Activated CD4-positive, alpha-beta memory T cell treated with anti-CD3 and anti-CD28 coated beads for 36 hours (primary cell): ENCODE results near the gene APBB3. TPM values are rescaled to one million over a fixed set of nuclear protein-coding genes. Genes with fewer than 3 reads are reported as not detected.

Source experiments
- CTCF ChIA-PET: fragments of 350-600 bp; sonication (Branson Sonifier 250); formaldehyde crosslinking; loops from one replicate; lab custom pipeline; 2021; ENCODE audit warnings: antibody characterized with exemption, inconsistent platforms; lab: Charles Lee
- POLR2A ChIA-PET: fragments of 350-600 bp; sonication (Branson Sonifier 250); formaldehyde crosslinking; loops from one replicate; lab custom pipeline; 2021; ENCODE audit warnings: antibody characterized with exemption; lab: Charles Lee
- DNase-seq: peaks from one replicate; pipeline ENCODE4 v3.0.0-alpha.2; 2020
- H3K27ac Mint-ChIP-seq: one replicate; pipeline ENCODE4 v1.8.0; 2021; ENCODE audit warnings: mixed read lengths
- H3K27me3 Mint-ChIP-seq: one replicate; pipeline ENCODE4 v1.8.0; 2021; ENCODE audit warnings: mixed read lengths
- H3K36me3 Mint-ChIP-seq: one replicate; pipeline ENCODE4 v1.8.0; 2021; ENCODE audit warnings: mixed read lengths
- H3K4me1 Mint-ChIP-seq: one replicate; pipeline ENCODE4 v1.8.0; 2021; ENCODE audit warnings: low read depth, mixed read lengths
- H3K4me3 Mint-ChIP-seq: one replicate; pipeline ENCODE4 v1.8.0; 2021; ENCODE audit warnings: mild to moderate bottlenecking, mixed read lengths
- H3K9me3 Mint-ChIP-seq: one replicate; pipeline ENCODE4 v1.8.0; 2021; ENCODE audit warnings: mixed read lengths
- intact Hi-C: fragments of 100-400 bp; cut with micrococcal nuclease; formaldehyde crosslinking; loops from one replicate; pipeline ENCODE4 v1.15.1; 2023
- total RNA-seq, 2 experiments: library from RNA; stranded (reverse); gene quantifications; one replicate each; pipeline ENCODE4 v1.2.3, GENCODE V29; 2021

Gene APBB3
- total RNA-seq, 2 experiments from 2014 or later, result 16.3 to 16.8 TPM

- ChIA-PET CTCF (no interaction called here), POLR2A (interaction anchor here (0.6 to 1.3 kb wide), 2 partner anchors 96 to 459 kb away, joined by 3 to 7 read pairs; partner anchors contain the start of genes IK and NDUFA2)
- Mint-ChIP-seq H3K36me3 (peaks cover 43% of the 10 kb centered on the region), H3K27ac (peak overlapping the region; percentile 73), H3K4me1 (peaks cover 81% of the 10 kb centered on the region), H3K27me3 (no peaks in the 10 kb centered on the region), H3K9me3 (no peaks in the 10 kb centered on the region), H3K4me3 (no peak overlapping the region)
- no peak for DNase-seq
- intact Hi-C loops, result loop anchor here (10.0 kb wide), 1 partner anchor 447 kb away; no protein-coding TSS in a partner anchor
Measured at GRCh38 chr5:140551872-140552271, 12.5 kb downstream of the APBB3 start.

DNA sequence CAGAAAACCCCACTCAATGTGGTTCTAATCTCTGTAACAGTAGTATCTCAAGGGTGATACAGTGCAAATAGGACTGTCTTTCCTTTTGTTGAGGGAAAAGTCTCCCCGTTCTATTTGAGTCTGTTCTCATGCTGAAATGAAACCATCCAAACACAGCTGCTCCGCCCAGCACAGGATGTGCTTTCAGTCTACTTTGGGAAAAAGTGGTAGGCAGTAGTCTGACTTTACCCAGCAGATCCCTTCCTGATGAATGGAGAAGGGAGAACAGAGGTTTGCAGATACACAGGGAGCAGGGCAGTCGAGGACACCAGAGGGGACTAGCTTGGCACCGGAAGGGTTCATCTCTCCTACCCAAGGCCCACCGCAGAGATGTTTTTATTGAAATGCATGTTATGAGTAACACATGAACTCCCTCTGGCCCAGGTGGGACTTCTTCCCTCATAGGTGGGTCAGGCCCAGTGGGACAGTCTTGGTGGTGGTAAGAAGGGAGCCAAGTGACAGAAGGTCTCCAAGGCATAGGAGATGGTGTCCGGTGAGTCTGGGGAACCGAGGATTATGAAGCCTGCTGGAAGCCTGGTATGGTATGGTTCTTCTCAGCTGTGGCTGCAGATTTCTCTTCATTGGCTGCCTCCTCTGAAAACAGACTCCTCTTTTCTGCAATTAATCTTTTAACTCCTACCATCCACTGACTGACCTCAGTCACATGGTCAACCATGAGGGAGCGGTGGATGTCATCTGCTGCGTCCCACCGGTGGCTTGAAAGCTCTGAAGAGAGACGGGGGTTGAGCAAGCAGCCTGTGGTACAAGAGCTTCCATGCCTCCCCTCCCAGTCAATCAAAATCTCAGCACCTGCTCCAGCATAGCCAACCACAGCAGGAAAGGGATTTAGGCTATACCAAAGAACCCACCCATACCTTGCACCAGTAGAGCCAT is 14.0 kb downstream of the APBB3 start:
- Mint-ChIP-seq H3K4me3 (no peak overlapping the region), H3K4me1 (peaks cover 71% of the 10 kb centered on the region), H3K27me3 (no peaks in the 10 kb centered on the region), H3K36me3 (peaks cover 33% of the 10 kb centered on the region), H3K27ac (peak overlapping the region; percentile 73), H3K9me3 (no peaks in the 10 kb centered on the region)
- no peak for DNase-seq
- POLR2A ChIA-PET, result interaction anchor here (0.7 to 1.7 kb wide), 2 partner anchors 13 to 97 kb away, joined by 4 to 5 read pairs; partner anchors contain the start of genes IK and NDUFA2
- CTCF ChIA-PET, result no interaction called here
- intact Hi-C loops, result loop anchor here (10.0 kb wide), 1 partner anchor 446 kb away; no protein-coding TSS in a partner anchor

GRCh38 chr5:140549237-140550144 is 14.9 kb downstream of the APBB3 start:
- peaks cover 36% of the 10 kb centered on the region for H3K36me3 Mint-ChIP-seq
- H3K4me1 Mint-ChIP-seq, result peaks cover 62% of the 10 kb centered on the region
- H3K9me3 Mint-ChIP-seq, result no peaks in the 10 kb centered on the region
- ChIA-PET POLR2A (interaction anchor here (1.7 to 2.8 kb wide), 2 partner anchors 98 to 148 kb away, joined by 4 to 10 read pairs; partner anchors contain the start of genes ANKHD1, IK and NDUFA2), CTCF (interaction anchor here (2.4 to 3.6 kb wide), 2 partner anchors 15 to 85 kb away, joined by 17 to 24 read pairs; partner anchors contain the start of genes APBB3 and SLC35A4)
- H3K4me3 Mint-ChIP-seq, result no peak overlapping the region
- H3K27me3 Mint-ChIP-seq, result no peaks in the 10 kb centered on the region
- intact Hi-C loops, result loop anchor here (10.0 kb wide), 1 partner anchor 445 kb away; no protein-coding TSS in a partner anchor
- DNase-seq, result no peak
- H3K27ac Mint-ChIP-seq, result peak overlapping the region; percentile 56

GRCh38 chr5:140548791-140549190 is 15.6 kb downstream of the APBB3 start:
- Mint-ChIP-seq H3K4me3 (peak overlapping the region; percentile 17), H3K9me3 (no peaks in the 10 kb centered on the region), H3K36me3 (peaks cover 35% of the 10 kb centered on the region), H3K27me3 (no peaks in the 10 kb centered on the region), H3K27ac (peak overlapping the region; percentile 90), H3K4me1 (peaks cover 55% of the 10 kb centered on the region)
- DNase-seq, result no peak
- CTCF ChIA-PET, result interaction anchor here (1.3 to 3.6 kb wide), 6 partner anchors 9 to 185 kb away, joined by 3 to 24 read pairs (median 11); partner anchors contain the start of genes APBB3, SLC35A4, SRA1 and ZMAT2
- POLR2A ChIA-PET, result interaction anchor here (2.8 to 3.3 kb wide), 2 partner anchors 9 to 147 kb away, joined by 10 to 15 read pairs; partner anchors contain the start of genes ANKHD1 and SRA1
- intact Hi-C loops, result no loop called here

DNA sequence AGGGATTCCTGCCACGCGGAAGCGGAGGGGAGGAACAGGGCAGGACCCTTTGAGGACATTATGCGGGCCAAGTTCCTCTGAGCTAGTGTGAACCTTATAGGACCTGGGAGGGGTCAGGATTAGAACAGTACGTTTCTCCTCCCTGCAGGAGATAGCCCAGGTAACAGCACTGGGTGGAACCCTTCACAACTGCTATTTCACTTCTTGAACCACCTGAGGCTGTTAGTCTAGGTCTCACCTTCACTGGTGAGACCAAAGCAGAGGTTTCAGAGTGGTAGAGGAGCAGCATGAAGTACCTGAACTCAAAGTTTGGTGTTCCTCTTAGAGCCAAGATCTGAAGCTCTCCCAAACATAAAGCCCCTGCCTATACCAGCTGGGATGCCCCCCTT is 16.1 kb downstream of the APBB3 start:
- Mint-ChIP-seq H3K27me3 (no peaks in the 10 kb centered on the region), H3K4me3 (peak overlapping the region; percentile 76), H3K27ac (peak overlapping the region; percentile 90), H3K9me3 (no peaks in the 10 kb centered on the region), H3K4me1 (peaks cover 50% of the 10 kb centered on the region), H3K36me3 (peaks cover 34% of the 10 kb centered on the region)
- ChIA-PET CTCF (interaction anchor here (1.0 to 3.6 kb wide), 10 partner anchors 8 to 189 kb away, joined by 3 to 24 read pairs (median 6); partner anchors contain the start of genes APBB3, SLC35A4, SRA1 and ZMAT2), POLR2A (interaction anchor here (1.4 to 3.3 kb wide), 6 partner anchors 9 to 146 kb away, joined by 4 to 15 read pairs (median 6); partner anchors contain the start of genes ANKHD1, APBB3 and SRA1)
- DNase-seq, result no peak
- intact Hi-C loops, result no loop called here

DNA sequence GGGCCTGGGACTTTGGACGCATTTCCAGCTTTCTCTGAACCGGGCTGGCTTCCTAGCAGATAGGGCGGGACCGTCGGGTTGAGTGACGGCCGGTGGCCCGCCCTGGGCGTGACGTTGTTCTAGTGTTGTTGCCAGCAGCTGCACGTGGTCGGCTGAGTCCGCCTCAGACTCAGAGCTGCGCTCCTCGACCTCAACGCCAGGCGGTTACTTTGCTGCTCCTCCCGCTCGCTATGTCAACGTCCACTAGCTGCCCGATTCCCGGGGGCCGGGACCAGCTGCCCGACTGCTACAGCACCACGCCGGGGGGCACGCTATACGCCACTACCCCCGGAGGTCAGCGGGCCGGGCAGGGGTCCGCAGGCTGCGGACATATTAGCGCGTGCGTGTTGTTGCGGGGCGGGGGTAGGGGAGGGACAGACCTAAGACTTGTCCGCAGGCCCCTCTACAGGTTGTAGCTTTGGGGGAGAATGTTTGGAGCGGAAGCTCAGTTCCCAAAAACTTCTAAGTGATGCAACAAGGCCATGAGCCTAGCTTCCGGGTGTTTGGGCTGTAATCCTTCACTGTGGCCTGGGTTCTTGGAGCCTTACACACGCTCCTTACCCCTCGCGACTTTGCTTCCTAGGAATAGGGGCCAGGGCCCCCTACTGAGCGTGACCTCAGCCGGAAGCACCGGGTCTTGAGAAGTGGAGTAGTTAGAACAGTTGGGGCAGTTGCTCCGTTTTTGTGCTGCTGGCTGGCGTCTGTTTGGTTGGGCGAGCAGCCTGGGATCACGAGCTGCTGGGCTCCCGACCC is 16.7 kb downstream of the APBB3 start, which contains the start of gene EIF4EBP3:
Gene EIF4EBP3 (plus strand): TSS at position 155 of the 792 bp plus-strand sequence. CDS start 76 bp downstream, at position 231.
- CTCF ChIA-PET, result interaction anchor here (0.9 to 3.6 kb wide), 17 partner anchors 8 to 189 kb away, joined by 3 to 24 read pairs (median 5); partner anchors contain the start of genes ANKHD1, APBB3, CD14 and IK
- DNase-seq, result peak; percentile 91
- H3K9me3 Mint-ChIP-seq, result no peaks in the 10 kb centered on the region
- peaks cover 44% of the 10 kb centered on the region for H3K4me1 Mint-ChIP-seq
- peak within 1 kb of the TSS; percentile 90 for H3K27ac Mint-ChIP-seq
- H3K4me3 Mint-ChIP-seq, result peak within 1 kb of the TSS; percentile 76
- intact Hi-C loops, result loop anchor here (1.0 kb wide), 3 partner anchors 9 to 17 kb away; partner anchors contain the start of genes APBB3 and SLC35A4
- POLR2A ChIA-PET, result interaction anchor here (0.5 to 3.3 kb wide), 11 partner anchors 8 to 146 kb away, joined by 3 to 15 read pairs (median 6); partner anchors contain the start of genes ANKHD1, APBB3, IK and NDUFA2
- peaks cover 32% of the 10 kb centered on the region for H3K36me3 Mint-ChIP-seq
- no peaks in the 10 kb centered on the region for H3K27me3 Mint-ChIP-seq

DNA sequence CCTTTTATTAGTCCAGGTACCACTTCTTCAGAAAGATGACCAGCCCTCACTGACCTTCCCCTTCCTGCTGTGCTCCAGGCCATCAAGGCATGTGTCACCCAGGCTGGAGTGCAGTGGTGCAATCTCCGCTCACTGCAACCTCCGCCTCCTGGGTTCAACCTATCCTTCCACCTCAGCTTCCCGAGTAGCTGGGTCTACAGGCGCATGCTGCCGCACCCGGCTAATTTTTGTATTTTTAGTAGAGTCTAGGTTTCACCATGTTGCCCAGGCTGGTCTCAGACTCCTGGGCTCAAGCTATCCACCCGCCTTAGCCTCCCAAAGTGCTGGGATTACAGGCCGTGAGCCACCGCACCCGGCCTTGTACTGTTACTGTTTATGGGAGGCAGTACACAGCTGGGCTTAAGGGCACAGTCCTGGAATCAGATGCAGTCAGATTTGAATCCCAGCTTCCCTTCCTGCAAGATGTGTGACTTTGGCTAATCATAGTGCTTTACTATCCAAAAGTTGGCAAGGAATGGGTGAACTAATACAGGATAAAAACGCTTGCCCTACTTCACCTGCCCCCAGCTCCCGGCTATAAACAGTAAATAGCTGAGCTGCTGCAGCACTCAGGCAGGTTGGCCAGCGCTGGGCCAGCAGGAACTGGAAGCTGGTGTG is 17.4 kb downstream of the APBB3 start:
- intact Hi-C loops, result loop anchor here (1.0 kb wide), 3 partner anchors 9 to 17 kb away; partner anchors contain the start of genes APBB3 and SLC35A4
- ChIA-PET POLR2A (interaction anchor here (0.5 to 3.3 kb wide), 11 partner anchors 9 to 145 kb away, joined by 3 to 15 read pairs (median 6); partner anchors contain the start of genes ANKHD1, APBB3, IK and NDUFA2), CTCF (interaction anchor here (0.9 to 3.6 kb wide), 15 partner anchors 8 to 173 kb away, joined by 3 to 24 read pairs (median 6); partner anchors contain the start of genes ANKHD1, APBB3, CD14 and IK)
- no peak overlapping the region for H3K27ac Mint-ChIP-seq
- no peak for DNase-seq
- peak overlapping the region; percentile 76 for H3K4me3 Mint-ChIP-seq
- H3K4me1 Mint-ChIP-seq, result peaks cover 41% of the 10 kb centered on the region
- H3K27me3 Mint-ChIP-seq, result no peaks in the 10 kb centered on the region
- H3K36me3 Mint-ChIP-seq, result peaks cover 34% of the 10 kb centered on the region
- H3K9me3 Mint-ChIP-seq, result no peaks in the 10 kb centered on the region

DNA sequence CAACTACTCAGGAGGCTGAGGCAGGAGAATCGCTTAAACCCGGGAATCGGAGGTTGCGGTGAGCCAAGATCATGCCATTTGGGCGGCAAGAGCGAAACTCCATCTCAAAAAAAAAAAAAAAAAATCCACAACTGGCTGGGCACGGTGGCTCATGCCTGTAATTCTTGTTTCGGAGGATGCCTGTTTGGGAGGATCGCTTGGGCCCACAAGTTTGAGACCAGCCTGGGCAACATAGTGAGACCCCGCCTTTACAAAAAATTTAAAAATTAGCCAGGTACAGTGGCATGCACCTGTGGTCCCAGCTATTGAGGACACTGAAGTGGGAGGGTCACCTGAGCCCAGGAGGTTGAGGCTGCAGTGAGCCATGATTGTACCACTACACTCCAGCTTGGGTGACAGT is 18.8 kb downstream of the APBB3 start:
- DNase-seq, result no peak
- intact Hi-C loops, result no loop called here
- POLR2A ChIA-PET, result interaction anchor here (0.6 to 3.3 kb wide), 2 partner anchors 12 to 121 kb away, joined by 3 to 15 read pairs; partner anchors contain the start of gene SRA1

DNA sequence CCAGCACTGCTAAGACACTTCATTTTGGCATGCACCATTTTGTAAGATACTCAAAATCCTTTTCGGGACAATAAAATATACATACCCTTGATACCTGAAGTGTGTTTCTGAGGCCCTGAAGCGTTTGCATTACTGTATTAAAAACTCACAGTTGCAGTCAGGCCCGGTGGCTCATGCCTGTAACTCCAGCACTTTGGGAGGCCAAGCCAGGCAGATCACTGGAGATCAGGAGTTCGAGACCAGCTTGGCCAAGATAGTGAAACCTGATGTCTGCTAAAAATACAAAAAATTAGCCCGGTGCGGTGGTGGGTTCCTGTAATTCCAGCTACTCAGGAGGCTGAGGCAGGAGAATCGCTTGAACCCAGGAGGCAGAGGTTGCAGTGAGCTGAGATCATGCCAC is 19.4 kb downstream of the APBB3 start:
- Mint-ChIP-seq H3K36me3 (peaks cover 25% of the 10 kb centered on the region), H3K4me1 (peaks cover 25% of the 10 kb centered on the region), H3K9me3 (no peaks in the 10 kb centered on the region), H3K4me3 (no peak overlapping the region), H3K27ac (no peak overlapping the region), H3K27me3 (no peaks in the 10 kb centered on the region)
- intact Hi-C loops, result no loop called here
- no peak for DNase-seq
- POLR2A ChIA-PET, result interaction anchor here (0.6 kb wide), 1 partner anchor 120 kb away, joined by 3 read pairs; no protein-coding TSS in a partner anchor
- CTCF ChIA-PET, result no interaction called here

More for the DNA sequence above, 18.8 kb downstream of the APBB3 start:
- CTCF ChIA-PET, result interaction anchor here (1.1 to 1.2 kb wide), 2 partner anchors 10 to 89 kb away, joined by 3 read pairs; no protein-coding TSS in a partner anchor
- no peak overlapping the region for H3K4me3 Mint-ChIP-seq
- H3K27me3 Mint-ChIP-seq, result no peaks in the 10 kb centered on the region
- H3K27ac Mint-ChIP-seq, result no peak overlapping the region
- no peaks in the 10 kb centered on the region for H3K9me3 Mint-ChIP-seq
- H3K36me3 Mint-ChIP-seq, result peaks cover 28% of the 10 kb centered on the region
- peaks cover 27% of the 10 kb centered on the region for H3K4me1 Mint-ChIP-seq
